ENCODE data around the gene CNEP1R1.

CNEP1R1 gene

GRCh38 chr16:50004239-50004638 is 20.8 kb upstream of the CNEP1R1 start:
- Histone ChIP-seq H3K27me3 (ENCODE audit: control insufficient read depth, insufficient read depth, low read length) (no peaks in the 10 kb centered on the region), H3K36me3 (ENCODE audit: control insufficient read depth, insufficient read depth, low read length) (no peaks in the 10 kb centered on the region), H3K4me3 (ENCODE audit: low read depth, low read length) (no peak overlapping the region), H3K4me2 (ENCODE audit: low read length) (no peak overlapping the region), H3K27ac (no peak overlapping the region), H2AFZ (no peak overlapping the region), H3K4me1 (no peaks in the 10 kb centered on the region), H3K79me2 (no peaks in the 10 kb centered on the region), H3K9me3 (ENCODE audit: control insufficient read depth, low read length) (no peaks in the 10 kb centered on the region), H3K9ac (no peak overlapping the region)
- TF ChIP-seq, protein P1, sequence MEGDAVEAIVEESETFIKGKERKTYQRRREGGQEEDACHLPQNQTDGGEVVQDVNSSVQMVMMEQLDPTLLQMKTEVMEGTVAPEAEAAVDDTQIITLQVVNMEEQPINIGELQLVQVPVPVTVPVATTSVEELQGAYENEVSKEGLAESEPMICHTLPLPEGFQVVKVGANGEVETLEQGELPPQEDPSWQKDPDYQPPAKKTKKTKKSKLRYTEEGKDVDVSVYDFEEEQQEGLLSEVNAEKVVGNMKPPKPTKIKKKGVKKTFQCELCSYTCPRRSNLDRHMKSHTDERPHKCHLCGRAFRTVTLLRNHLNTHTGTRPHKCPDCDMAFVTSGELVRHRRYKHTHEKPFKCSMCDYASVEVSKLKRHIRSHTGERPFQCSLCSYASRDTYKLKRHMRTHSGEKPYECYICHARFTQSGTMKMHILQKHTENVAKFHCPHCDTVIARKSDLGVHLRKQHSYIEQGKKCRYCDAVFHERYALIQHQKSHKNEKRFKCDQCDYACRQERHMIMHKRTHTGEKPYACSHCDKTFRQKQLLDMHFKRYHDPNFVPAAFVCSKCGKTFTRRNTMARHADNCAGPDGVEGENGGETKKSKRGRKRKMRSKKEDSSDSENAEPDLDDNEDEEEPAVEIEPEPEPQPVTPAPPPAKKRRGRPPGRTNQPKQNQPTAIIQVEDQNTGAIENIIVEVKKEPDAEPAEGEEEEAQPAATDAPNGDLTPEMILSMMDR (IDR thresholded peaks at IDR 0.05): no peak

GRCh38 chr16:50006964-50007363 is 18.1 kb upstream of the CNEP1R1 start:
- H3K4me1 ChIP-seq: no peaks in the 10 kb centered on the region
- H3K36me3 ChIP-seq (ENCODE audit: control insufficient read depth, insufficient read depth, low read length): no peaks in the 10 kb centered on the region
- TF ChIP-seq, protein P1 (IDR thresholded peaks at IDR 0.05): no peak
- no peak overlapping the region for H3K4me2 ChIP-seq (ENCODE audit: low read length)
- no peak overlapping the region for H2AFZ ChIP-seq
- no peaks in the 10 kb centered on the region for H3K27me3 ChIP-seq (ENCODE audit: control insufficient read depth, insufficient read depth, low read length)
- H3K9ac ChIP-seq: no peak overlapping the region
- H3K27ac ChIP-seq: no peak overlapping the region
- no peaks in the 10 kb centered on the region for H3K9me3 ChIP-seq (ENCODE audit: control insufficient read depth, low read length)
- H3K79me2 ChIP-seq: no peaks in the 10 kb centered on the region
- H3K4me3 ChIP-seq (ENCODE audit: low read depth, low read length): no peak overlapping the region

- no peaks in the 10 kb centered on the region for H3K36me3 ChIP-seq (ENCODE audit: control insufficient read depth, insufficient read depth, low read length)
- H3K4me2 ChIP-seq (ENCODE audit: low read length): no peak overlapping the region
- no peaks in the 10 kb centered on the region for H3K79me2 ChIP-seq
- no peaks in the 10 kb centered on the region for H3K4me1 ChIP-seq
- H3K27ac ChIP-seq: no peak overlapping the region
- TF ChIP-seq, protein P1 (IDR thresholded peaks at IDR 0.05): no peak
- H3K9me3 ChIP-seq (ENCODE audit: control insufficient read depth, low read length): no peaks in the 10 kb centered on the region
- H3K27me3 ChIP-seq (ENCODE audit: control insufficient read depth, insufficient read depth, low read length): no peaks in the 10 kb centered on the region
- no peak overlapping the region for H3K4me3 ChIP-seq (ENCODE audit: low read depth, low read length)
- H3K9ac ChIP-seq: no peak overlapping the region
- no peak overlapping the region for H2AFZ ChIP-seq
These were observed 17.3 kb upstream of the CNEP1R1 start for GRCh38 chr16:50007744-50008143.

DNA sequence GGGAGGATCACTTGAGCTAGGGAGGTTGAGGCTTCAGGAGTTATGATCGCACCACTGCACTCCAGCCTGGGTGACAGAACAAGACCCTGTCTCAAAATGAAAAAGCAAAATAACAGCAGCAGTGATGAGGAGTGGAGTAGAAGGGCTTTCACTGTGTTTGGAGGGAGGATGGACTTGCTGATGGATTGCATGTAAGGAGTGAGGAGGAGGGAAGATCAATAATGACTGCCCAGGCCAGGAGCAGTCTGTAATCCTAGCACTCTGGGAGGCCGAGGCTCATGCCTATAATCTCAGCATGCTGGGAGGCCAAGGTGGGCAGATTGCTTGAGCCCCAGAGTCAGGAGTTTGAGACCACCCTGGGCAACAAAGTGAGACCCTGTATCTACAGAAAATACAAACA is 14.8 kb upstream of the CNEP1R1 start:
- Histone ChIP-seq H2AFZ (no peak overlapping the region), H3K27me3 (ENCODE audit: control insufficient read depth, insufficient read depth, low read length) (no peaks in the 10 kb centered on the region), H3K36me3 (ENCODE audit: control insufficient read depth, insufficient read depth, low read length) (no peaks in the 10 kb centered on the region), H3K4me3 (ENCODE audit: low read depth, low read length) (no peak overlapping the region), H3K4me1 (no peaks in the 10 kb centered on the region), H3K27ac (no peak overlapping the region), H3K9ac (no peak overlapping the region), H3K79me2 (no peaks in the 10 kb centered on the region), H3K4me2 (ENCODE audit: low read length) (no peak overlapping the region), H3K9me3 (ENCODE audit: control insufficient read depth, low read length) (no peaks in the 10 kb centered on the region)
- TF ChIP-seq, protein P1 (IDR thresholded peaks at IDR 0.05): no peak

DNA sequence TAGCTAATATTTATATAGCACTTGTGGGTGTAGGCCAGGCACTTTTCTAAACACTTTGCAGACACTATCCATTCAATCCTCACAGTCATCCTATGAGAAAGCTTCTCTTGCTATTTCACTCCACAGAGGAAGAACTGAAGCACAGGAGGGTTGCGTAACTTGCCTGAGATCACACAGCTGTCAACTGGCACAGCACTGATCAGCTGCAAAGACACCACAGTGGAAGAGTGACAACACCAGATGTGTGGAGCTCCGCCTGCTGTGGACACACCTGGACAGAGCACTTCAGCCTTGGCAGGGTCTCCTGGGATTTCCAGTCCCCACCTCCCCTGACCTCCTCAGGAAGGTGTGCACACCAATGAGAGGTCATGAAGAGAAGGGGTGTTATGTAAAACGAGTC is 13.3 kb upstream of the CNEP1R1 start:
- Histone ChIP-seq H2AFZ (no peak overlapping the region), H3K4me3 (ENCODE audit: low read depth, low read length) (no peak overlapping the region), H3K9ac (no peak overlapping the region)

More for the DNA sequence above, 13.3 kb upstream of the CNEP1R1 start:
- H3K27me3 ChIP-seq (ENCODE audit: control insufficient read depth, insufficient read depth, low read length): no peaks in the 10 kb centered on the region
- no peak overlapping the region for H3K4me2 ChIP-seq (ENCODE audit: low read length)
- H3K27ac ChIP-seq: no peak overlapping the region
- H3K79me2 ChIP-seq: no peaks in the 10 kb centered on the region
- H3K36me3 ChIP-seq (ENCODE audit: control insufficient read depth, insufficient read depth, low read length): no peaks in the 10 kb centered on the region
- TF ChIP-seq, protein P1 (IDR thresholded peaks at IDR 0.05): no peak
- no peaks in the 10 kb centered on the region for H3K9me3 ChIP-seq (ENCODE audit: control insufficient read depth, low read length)
- H3K4me1 ChIP-seq: no peaks in the 10 kb centered on the region

Measured in parathyroid adenoma (tissue), 2 donors.